MM.1S (cell line): ENCODE data around the gene TMEM225B.

Source experiments
- DNase-seq: peaks from one replicate; pipeline ENCODE4 v3.0.0-alpha.2; 2015
- H2AFZ ChIP-seq: fragments of 300-600 bp; sonication (generic); 2 replicates; pipeline ENCODE4 v1.6.0; 2016; ENCODE audit warnings: antibody characterized with exemption, low read length
- H3F3A ChIP-seq: fragments of 300-600 bp; sonication (generic); 2 replicates; pipeline ENCODE4 v1.6.1; 2016; ENCODE audit warnings: mild to moderate bottlenecking, antibody characterized with exemption, low read length, moderate library complexity, mixed read lengths; ENCODE audit not compliant: insufficient read depth
- H3K27ac ChIP-seq: fragments of 300-600 bp; sonication (generic); 2 replicates; pipeline ENCODE4 v1.5.1; 2016; ENCODE audit warnings: mild to moderate bottlenecking, low read length
- H3K27me3 ChIP-seq: fragments of 300-600 bp; sonication (generic); replicated peaks from 2 replicates; pipeline ENCODE4 v1.6.0; 2016; ENCODE audit warnings: low read length; ENCODE audit not compliant: insufficient read depth
- H3K36me3 ChIP-seq: fragments of 300-600 bp; sonication (generic); replicated peaks from 2 replicates; pipeline ENCODE4 v1.6.1; 2016; ENCODE audit warnings: mild to moderate bottlenecking, low read length, mixed read lengths; ENCODE audit not compliant: insufficient read depth
- H3K4me1 ChIP-seq: fragments of 300-600 bp; sonication (generic); 2 replicates; pipeline ENCODE4 v1.6.1; 2016; ENCODE audit warnings: low read length, mixed read lengths
- H3K4me2 ChIP-seq: fragments of 300-600 bp; sonication (generic); 2 replicates; pipeline ENCODE4 v1.6.0; 2016; ENCODE audit warnings: low read depth, low read length
- H3K4me3 ChIP-seq: fragments of 300-600 bp; sonication (generic); 2 replicates; pipeline ENCODE4 v1.5.1; 2016; ENCODE audit warnings: low read length, mixed read lengths
- H3K79me2 ChIP-seq: fragments of 300-600 bp; sonication (generic); 2 replicates; pipeline ENCODE4 v1.6.1; 2016; ENCODE audit warnings: mixed run types, low read length, mixed read lengths
- H3K9ac ChIP-seq: fragments of 300-600 bp; sonication (generic); 2 replicates; pipeline ENCODE4 v1.6.1; 2016; ENCODE audit warnings: low read length, mixed read lengths
- H3K9me2 ChIP-seq: fragments of 300-600 bp; sonication (generic); replicated peaks from 2 replicates; pipeline ENCODE4 v1.6.1; 2016; ENCODE audit warnings: mild to moderate bottlenecking, low read length, mixed read lengths; ENCODE audit not compliant: insufficient read depth
- H3K9me3 ChIP-seq: fragments of 300-600 bp; sonication (generic); replicated peaks from 2 replicates; pipeline ENCODE4 v1.6.1; 2016; ENCODE audit warnings: mild to moderate bottlenecking, low read length, mixed read lengths; ENCODE audit not compliant: insufficient read depth
- H4K20me1 ChIP-seq: fragments of 300-600 bp; sonication (generic); 2 replicates; pipeline ENCODE4 v1.6.1; 2016; ENCODE audit warnings: mild to moderate bottlenecking, low read length, moderate library complexity, mixed read lengths; ENCODE audit not compliant: insufficient read depth
- EZH2 ChIP-seq: fragments of 300-600 bp; sonication (generic); optimal IDR thresholded peaks from 2 replicates; pipeline ENCODE3; 2017; ENCODE audit warnings: low read depth, mild to moderate bottlenecking, antibody characterized with exemption, low read length, mixed read lengths
- EZH2phosphoT487 ChIP-seq: fragments of 300-600 bp; sonication (generic); IDR thresholded peaks from 2 replicates; pipeline ENCODE4 v1.6.1; 2018; ENCODE audit warnings: antibody characterized with exemption, low read length
- TF ChIP-seq, protein P1 (sequence below): fragments of 300-600 bp; sonication (generic); IDR thresholded peaks from 2 replicates; pipeline ENCODE4 v1.5.1; 2016; ENCODE audit warnings: antibody characterized with exemption, low read length, mixed read lengths

TMEM225B gene

DNA sequence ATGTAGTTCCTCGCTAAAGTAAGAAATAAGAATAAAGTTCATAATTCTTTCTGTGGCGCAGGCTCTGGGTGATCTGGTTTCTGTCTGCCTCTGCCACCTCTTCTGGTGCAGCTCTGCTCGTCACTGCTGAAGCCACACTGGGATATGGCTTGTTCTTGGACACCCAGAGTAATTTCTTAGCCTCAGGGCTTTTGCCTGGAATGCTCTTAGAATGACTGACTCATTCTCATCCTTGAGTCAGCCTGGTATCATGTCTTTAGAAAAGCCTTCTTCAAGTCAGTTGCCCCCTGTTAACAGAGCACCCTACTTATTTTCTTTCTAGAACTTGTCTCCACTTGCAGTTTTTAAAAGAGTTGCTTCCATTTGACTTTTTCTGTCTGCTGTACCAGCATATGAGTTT lies 20.7 kb downstream of the TMEM225B start:
- Histone ChIP-seq H3K4me3 (no peak overlapping the region), H3K27me3 (no peaks in the 10 kb centered on the region), H3K27ac (no peak overlapping the region), H3K36me3 (peaks cover 7% of the 10 kb centered on the region; the same call in 1 of the 2 replicates), H3F3A (no peaks in the 10 kb centered on the region), H2AFZ (no peak overlapping the region), H3K9me2 (no peaks in the 10 kb centered on the region), H4K20me1 (no peaks in the 10 kb centered on the region), H3K9ac (no peak overlapping the region), H3K9me3 (no peaks in the 10 kb centered on the region), H3K4me1 (peaks cover 9% of the 10 kb centered on the region), H3K79me2 (peaks cover 42% of the 10 kb centered on the region), H3K4me2 (no peak overlapping the region)
- TF ChIP-seq EZH2 (no peak), EZH2phosphoT487 (no peak)
- TF ChIP-seq, protein P1, sequence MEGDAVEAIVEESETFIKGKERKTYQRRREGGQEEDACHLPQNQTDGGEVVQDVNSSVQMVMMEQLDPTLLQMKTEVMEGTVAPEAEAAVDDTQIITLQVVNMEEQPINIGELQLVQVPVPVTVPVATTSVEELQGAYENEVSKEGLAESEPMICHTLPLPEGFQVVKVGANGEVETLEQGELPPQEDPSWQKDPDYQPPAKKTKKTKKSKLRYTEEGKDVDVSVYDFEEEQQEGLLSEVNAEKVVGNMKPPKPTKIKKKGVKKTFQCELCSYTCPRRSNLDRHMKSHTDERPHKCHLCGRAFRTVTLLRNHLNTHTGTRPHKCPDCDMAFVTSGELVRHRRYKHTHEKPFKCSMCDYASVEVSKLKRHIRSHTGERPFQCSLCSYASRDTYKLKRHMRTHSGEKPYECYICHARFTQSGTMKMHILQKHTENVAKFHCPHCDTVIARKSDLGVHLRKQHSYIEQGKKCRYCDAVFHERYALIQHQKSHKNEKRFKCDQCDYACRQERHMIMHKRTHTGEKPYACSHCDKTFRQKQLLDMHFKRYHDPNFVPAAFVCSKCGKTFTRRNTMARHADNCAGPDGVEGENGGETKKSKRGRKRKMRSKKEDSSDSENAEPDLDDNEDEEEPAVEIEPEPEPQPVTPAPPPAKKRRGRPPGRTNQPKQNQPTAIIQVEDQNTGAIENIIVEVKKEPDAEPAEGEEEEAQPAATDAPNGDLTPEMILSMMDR, result no peak
- no peak for DNase-seq

DNA sequence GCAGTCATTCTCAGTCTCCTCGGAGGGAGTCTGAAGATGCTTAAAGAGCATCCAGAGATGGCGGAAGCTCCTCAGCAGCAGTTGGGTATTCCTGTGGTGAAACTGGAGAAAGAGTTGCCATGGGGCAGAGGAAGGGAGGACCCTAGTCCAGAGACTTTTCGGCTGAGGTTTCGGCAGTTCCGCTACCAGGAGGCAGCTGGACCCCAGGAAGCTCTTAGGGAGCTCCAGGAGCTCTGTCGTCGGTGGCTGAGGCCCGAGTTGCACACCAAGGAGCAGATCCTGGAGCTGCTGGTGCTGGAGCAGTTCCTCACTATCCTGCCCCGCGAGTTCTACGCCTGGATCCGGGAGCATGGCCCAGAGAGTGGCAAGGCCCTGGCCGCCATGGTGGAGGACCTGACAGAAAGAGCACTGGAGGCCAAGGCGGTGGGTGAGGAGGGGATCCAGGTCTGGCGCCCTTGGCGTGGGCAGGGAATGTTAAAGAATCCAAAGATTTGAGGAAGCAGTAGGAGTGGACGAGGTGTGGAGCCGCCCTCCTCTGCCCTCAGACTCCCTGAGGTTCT lies 21.6 kb downstream of the TMEM225B start:
- H3K36me3 ChIP-seq, result peaks cover 7% of the 10 kb centered on the region
- H4K20me1 ChIP-seq, result no peaks in the 10 kb centered on the region
- no peaks in the 10 kb centered on the region for H3K27me3 ChIP-seq
- no peak overlapping the region for H3K4me3 ChIP-seq
- no peak overlapping the region for H2AFZ ChIP-seq
- H3K4me2 ChIP-seq, result no peak overlapping the region
- H3K79me2 ChIP-seq, result peaks cover 42% of the 10 kb centered on the region
- H3K4me1 ChIP-seq, result peaks cover 9% of the 10 kb centered on the region
- H3F3A ChIP-seq, result no peaks in the 10 kb centered on the region
- no peak for DNase-seq
- H3K9me3 ChIP-seq, result no peaks in the 10 kb centered on the region
- no peak overlapping the region for H3K27ac ChIP-seq
- no peaks in the 10 kb centered on the region for H3K9me2 ChIP-seq
- TF ChIP-seq EZH2phosphoT487 (no peak), EZH2 (no peak)
- TF ChIP-seq, protein P1, result no peak
- H3K9ac ChIP-seq, result no peak overlapping the region

DNA sequence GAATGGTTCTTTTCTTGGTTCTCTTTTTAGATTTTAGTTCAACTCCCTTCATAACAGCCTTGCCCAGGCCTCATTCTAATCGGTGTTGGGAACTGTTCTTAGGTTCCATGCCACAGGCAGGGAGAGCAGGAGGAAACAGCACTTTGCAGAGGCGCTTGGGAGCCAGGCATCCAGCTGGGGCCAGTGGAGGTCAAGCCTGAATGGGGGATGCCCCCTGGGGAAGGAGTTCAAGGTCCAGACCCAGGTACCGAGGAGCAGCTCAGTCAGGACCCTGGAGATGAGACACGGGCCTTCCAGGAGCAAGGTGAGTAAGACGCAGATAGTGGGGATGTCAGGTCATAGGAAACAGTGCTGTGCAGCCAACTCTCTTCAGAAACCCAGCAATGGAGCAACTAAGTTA lies 23.2 kb downstream of the TMEM225B start:
- Histone ChIP-seq H3K9ac (no peak overlapping the region), H3K27me3 (no peaks in the 10 kb centered on the region), H4K20me1 (no peaks in the 10 kb centered on the region), H3K4me1 (peaks cover 5% of the 10 kb centered on the region), H3F3A (no peaks in the 10 kb centered on the region), H3K79me2 (peaks cover 45% of the 10 kb centered on the region), H3K4me3 (no peak overlapping the region), H3K9me3 (no peaks in the 10 kb centered on the region), H3K36me3 (peaks cover 12% of the 10 kb centered on the region), H3K27ac (no peak overlapping the region), H2AFZ (no peak overlapping the region), H3K9me2 (no peaks in the 10 kb centered on the region), H3K4me2 (no peak overlapping the region)
- no peak for DNase-seq
- TF ChIP-seq EZH2phosphoT487 (no peak), EZH2 (no peak)
- TF ChIP-seq, protein P1, result no peak
